H9 (cell line): ENCODE results near the gene TNNT2. TPM values are rescaled to one million over a fixed set of nuclear protein-coding genes. Genes with fewer than 3 reads are reported as not detected.

Experiments
- DNase-seq: peaks from one replicate; pipeline ENCODE4 v3.0.0-alpha.2; 2017
- H2AFZ ChIP-seq: one replicate; pipeline ENCODE4 v1.6.1; 2013; ENCODE audit warnings: mild to moderate bottlenecking, low read length, control low read depth, moderate library complexity
- H2AK5ac ChIP-seq: 2 replicates; pipeline ENCODE4 v1.6.1; 2013; ENCODE audit warnings: low read length, control low read depth, mixed read lengths; ENCODE audit not compliant: insufficient read length
- H2BK120ac ChIP-seq: one replicate; pipeline ENCODE4 v1.6.1; 2013; ENCODE audit warnings: low read depth, mild to moderate bottlenecking, low read length, control low read depth, inconsistent platforms; ENCODE audit not compliant: poor library complexity, severe bottlenecking
- H2BK12ac ChIP-seq: 2 replicates; pipeline ENCODE4 v1.6.1; 2013; ENCODE audit warnings: low read length, control low read depth, mixed read lengths, low read depth; ENCODE audit not compliant: insufficient read length
- H2BK15ac ChIP-seq: 2 replicates; pipeline ENCODE4 v1.6.1; 2013; ENCODE audit warnings: low read depth, low read length, control low read depth
- H2BK20ac ChIP-seq: one replicate; pipeline ENCODE4 v1.6.1; 2013; ENCODE audit warnings: low read depth, mild to moderate bottlenecking, low read length, control low read depth, inconsistent platforms; ENCODE audit not compliant: poor library complexity, severe bottlenecking
- H2BK5ac ChIP-seq: 2 replicates; pipeline ENCODE4 v1.6.1; 2013; ENCODE audit warnings: low read length, control low read depth, mixed read lengths; ENCODE audit not compliant: insufficient read length
- H3K14ac ChIP-seq: 2 replicates; pipeline ENCODE4 v1.6.1; 2013; ENCODE audit warnings: low read length, control low read depth; ENCODE audit not compliant: insufficient read depth
- H3K18ac ChIP-seq: 2 replicates; pipeline ENCODE4 v1.6.1; 2013; ENCODE audit warnings: low read depth, mild to moderate bottlenecking, mixed read lengths, low read length, control low read depth; ENCODE audit not compliant: insufficient read length
- H3K23ac ChIP-seq: 2 replicates; pipeline ENCODE4 v1.6.1; 2013; ENCODE audit warnings: low read length, control low read depth, mixed read lengths, low read depth; ENCODE audit not compliant: insufficient read length
- H3K23me2 ChIP-seq: 2 replicates; pipeline ENCODE4 v1.6.1; 2013; ENCODE audit warnings: low read depth, mild to moderate bottlenecking, mixed read lengths, low read length, control low read depth; ENCODE audit not compliant: insufficient read length, poor library complexity, severe bottlenecking
- H3K27ac ChIP-seq: 2 replicates; pipeline ENCODE4 v1.5.1; 2013; ENCODE audit warnings: low read length, control low read depth, mixed read lengths, low read depth; ENCODE audit not compliant: insufficient read length
- H3K27me3 ChIP-seq: 2 replicates; pipeline ENCODE4 v1.6.1; 2013; ENCODE audit warnings: low read length, control low read depth, inconsistent platforms; ENCODE audit not compliant: insufficient read depth
- H3K4ac ChIP-seq: 2 replicates; pipeline ENCODE4 v1.6.1; 2013; ENCODE audit warnings: low read depth, mild to moderate bottlenecking, control low read depth, inconsistent platforms, low read length, moderate library complexity
- H3K4me1 ChIP-seq: 2 replicates; pipeline ENCODE4 v1.6.1; 2013; ENCODE audit warnings: low read length, control low read depth, inconsistent platforms; ENCODE audit not compliant: insufficient read depth
- H3K4me2 ChIP-seq: 2 replicates; pipeline ENCODE4 v1.6.1; 2013; ENCODE audit warnings: low read length, control low read depth, mixed read lengths; ENCODE audit not compliant: insufficient read length, insufficient read depth
- H3K56ac ChIP-seq: 2 replicates; pipeline ENCODE4 v1.6.1; 2013; ENCODE audit warnings: low read depth, mild to moderate bottlenecking, mixed read lengths, low read length, control low read depth; ENCODE audit not compliant: insufficient read length
- H3K79me1 ChIP-seq: 2 replicates; pipeline ENCODE4 v1.6.1; 2013; ENCODE audit warnings: low read depth, mild to moderate bottlenecking, moderate library complexity, low read length, control low read depth, inconsistent platforms; ENCODE audit not compliant: insufficient read depth, poor library complexity, severe bottlenecking
- H3K79me2 ChIP-seq: 2 replicates; pipeline ENCODE4 v1.6.1; 2013; ENCODE audit warnings: low read length, control low read depth, inconsistent platforms; ENCODE audit not compliant: insufficient read depth
- H3K9ac ChIP-seq: 2 replicates; pipeline ENCODE4 v1.6.1; 2013; ENCODE audit warnings: low read length, control low read depth, mixed read lengths; ENCODE audit not compliant: insufficient read length; ENCODE audit errors: extremely low read depth
- H3K9me3 ChIP-seq: one replicate; pipeline ENCODE4 v1.6.1; 2013; ENCODE audit warnings: low read depth, low read length, inconsistent platforms; ENCODE audit not compliant: control insufficient read depth
- H3T11ph ChIP-seq: one replicate; pipeline ENCODE4 v1.6.1; 2013; ENCODE audit warnings: mild to moderate bottlenecking, low read length, control low read depth, inconsistent platforms
- H4K20me1 ChIP-seq: one replicate; pipeline ENCODE4 v1.6.1; 2013; ENCODE audit not compliant: control insufficient read depth, insufficient read length, insufficient read depth
- H4K5ac ChIP-seq: 2 replicates; pipeline ENCODE4 v1.6.1; 2013; ENCODE audit warnings: low read depth, mild to moderate bottlenecking, mixed read lengths, low read length, control low read depth; ENCODE audit not compliant: insufficient read length
- H4K8ac ChIP-seq: replicated peaks from 2 replicates; pipeline ENCODE4 v1.6.1; 2013; ENCODE audit warnings: low read length, control low read depth, mixed read lengths, low read depth; ENCODE audit not compliant: insufficient read length
- H4K91ac ChIP-seq: 2 replicates; pipeline ENCODE4 v1.6.1; 2013; ENCODE audit warnings: low read depth, mild to moderate bottlenecking, moderate library complexity, mixed read lengths, low read length, control low read depth; ENCODE audit not compliant: insufficient read length
- H3K27ac Mint-ChIP-seq, 3 experiments: 2 replicates in 2 of 3; 3 replicates in 1 of 3; pipeline ENCODE4 v1.8.0; 2020 to 2021; ENCODE audit warnings: mixed read lengths in 3 of 3, mild to moderate bottlenecking in 1 of 3, moderate library complexity in 1 of 3
- H3K27me3 Mint-ChIP-seq: 2 replicates; pipeline ENCODE4 v1.8.0; 2021; ENCODE audit warnings: low read depth, mild to moderate bottlenecking, moderate library complexity, mixed read lengths
- H3K36me3 Mint-ChIP-seq, 3 experiments: 2 replicates in 2 of 3; 3 replicates in 1 of 3; pipeline ENCODE4 v1.8.0; 2020 to 2021; ENCODE audit warnings: low read depth in 3 of 3, mixed read lengths in 3 of 3; ENCODE audit not compliant: insufficient read depth in 1 of 3
- H3K4me1 Mint-ChIP-seq, 2 experiments: 2 replicates each; pipeline ENCODE4 v1.8.0; 2020; ENCODE audit warnings: mixed read lengths in 2 of 2
- H3K4me3 Mint-ChIP-seq, 2 experiments: 2 replicates in 1 of 2; 3 replicates in 1 of 2; pipeline ENCODE4 v1.8.0; 2020 to 2021; ENCODE audit warnings: mild to moderate bottlenecking in 2 of 2, mixed read lengths in 2 of 2, moderate library complexity in 1 of 2
- H3K9me3 Mint-ChIP-seq, 2 experiments: 2 replicates in 1 of 2; 3 replicates in 1 of 2; pipeline ENCODE4 v1.8.0; 2020; ENCODE audit warnings: mild to moderate bottlenecking in 2 of 2, mixed read lengths in 2 of 2, moderate library complexity in 1 of 2
- CTCF ChIP-seq: fragments of 200-600 bp; sonication (generic); conservative IDR thresholded peaks from 3 replicates; pipeline ENCODE4 v1.8.0; 2021; ENCODE audit warnings: antibody characterized with exemption, mild to moderate bottlenecking
- WGBS: extraction: QIAGEN DNeasy Blood & Tissue Kit; methylation state at CpG from one replicate; pipeline ENCODE4 v1.1.7; 2013; ENCODE audit warnings: missing lambda C conversion rate, low lambda C conversion rate, mixed read lengths; ENCODE audit not compliant: insufficient read length; ENCODE audit errors: extremely low coverage; 5-methylcytosine and 5-hydroxymethylcytosine counted together
- total RNA-seq: library from RNA; stranded (reverse); gene quantifications from 2 replicates; pipeline ENCODE4 v1.2.1, GENCODE V29; 2021

TNNT2 gene
- total RNA-seq, 1 experiment from 2014 or later: 8.6 TPM

GRCh38 chr1:201324821-201325677, 52.4 kb downstream of the TNNT2 start:
- Histone ChIP-seq H3K9ac (no peak overlapping the region), H3K56ac (no peak overlapping the region), H2BK15ac (no peak overlapping the region), H3K27ac (no peak overlapping the region), H4K91ac (no peak overlapping the region), H3K4me1 (no peaks in the 10 kb centered on the region), H2AFZ (no peak overlapping the region), H2BK12ac (no peak overlapping the region), H4K5ac (no peak overlapping the region), H3K4me2 (no peak overlapping the region), H2BK120ac (no peak overlapping the region), H2AK5ac (no peak overlapping the region), H3K14ac (no peak overlapping the region; the same call in 1 of the 2 replicates), H3K9me3 (no peaks in the 10 kb centered on the region), H4K8ac (no peak overlapping the region), H4K20me1 (no peaks in the 10 kb centered on the region), H3K23me2 (no peaks in the 10 kb centered on the region), H3K27me3 (no peaks in the 10 kb centered on the region), H3K4ac (no peak overlapping the region), H3K79me1 (no peaks in the 10 kb centered on the region), H2BK5ac (no peak overlapping the region), H2BK20ac (no peak overlapping the region), H3T11ph (no peak overlapping the region), H3K23ac (no peak overlapping the region), H3K79me2 (no peaks in the 10 kb centered on the region), H3K18ac (no peak overlapping the region)
- Mint-ChIP-seq H3K27me3 (peaks cover 9% of the 10 kb centered on the region), H3K36me3 (no peaks in the 10 kb centered on the region; a peak in 1 of 7 replicates), H3K4me1 (0 out of 4 replicates have a peak, but pooled peaks cover 0 to 2% of the 10 kb centered on the region in 2 experiments), H3K9me3 (no peaks in the 10 kb centered on the region), H3K27ac (no peak overlapping the region), H3K4me3 (no peak overlapping the region)
- no peak for TF ChIP-seq CTCF
- WGBS: no CpG with 5 or more reads among the region's 16 CpGs
- no peak for DNase-seq
